K562 (cell line): ENCODE data around the gene SGSM2. TPM values are rescaled to one million over a fixed set of nuclear protein-coding genes. Genes with fewer than 3 reads are reported as not detected.

Experiments used
- ATAC-seq: fragments of 200-7000 bp; cut with Tn5 transposase; 3 replicates; pipeline ENCODE4 v1.9.1; 2020; ENCODE audit warnings: moderate library complexity
- BruUV-seq: library from RNA; stranded (reverse); fragments of 400-500 nt; replicated peaks from 2 replicates; lab custom pipeline; 2021; lab: Mats Ljungman, UMichigan
- CTCF ChIA-PET: fragments of 300-600 bp; formaldehyde crosslinking; extraction: SDS; loops from one replicate; lab custom pipeline; 2021; ENCODE audit warnings: low intra/inter-chr PET ratio; lab: Yijun Ruan, JAX
- POLR2A ChIA-PET: fragments of 300-600, 350-650 bp; sonication (Branson Sonifier 250); formaldehyde crosslinking; extraction: SDS; loops from one replicate; lab custom pipeline; 2021; ENCODE audit warnings: antibody characterized with exemption, inconsistent platforms; lab: Yijun Ruan, JAX
- DNase-seq, 4 experiments: peaks; one replicate each; pipeline versions ENCODE4 v3.0.0 to v3.0.0-alpha.2; 2011 to 2018; ENCODE audit warnings: low spot score in 3 of 4, mixed read lengths in 3 of 4; ENCODE audit errors: extremely low read depth in 1 of 4
- FAIRE-seq: peaks from 2 replicates; lab custom pipeline; 2011; peaks lifted over from hg19 to GRCh38; lab: Jason Lieb, UNC
- H2AFZ ChIP-seq: 2 replicates; pipeline ENCODE4 v1.6.0; 2011; ENCODE audit warnings: low read depth, low read length, control low read depth, inconsistent platforms
- H3K27ac ChIP-seq: fragments of 200-600 bp; 3 replicates; pipeline ENCODE4 v1.8.0; 2011; ENCODE audit warnings: low read depth, mild to moderate bottlenecking, control low read depth, inconsistent platforms, low read length, moderate library complexity, mixed read lengths; ENCODE audit errors: extremely low read depth
- H3K27me3 ChIP-seq, 2 experiments: fragments of 300-600 bp in 1 of 2; 2 replicates in 1 of 2; 3 replicates in 1 of 2; pipeline versions ENCODE4 v1.6.0 to v1.8.0; 2011; ENCODE audit warnings: inconsistent platforms in 2 of 2, low read length in 2 of 2, mild to moderate bottlenecking in 1 of 2, mixed read lengths in 1 of 2, moderate library complexity in 1 of 2; ENCODE audit not compliant: control insufficient read depth in 2 of 2, insufficient read depth in 2 of 2
- H3K36me3 ChIP-seq: fragments of 300-600 bp; 3 replicates; pipeline ENCODE4 v1.8.0; 2011; ENCODE audit warnings: mild to moderate bottlenecking, low read length, inconsistent platforms; ENCODE audit not compliant: control insufficient read depth, insufficient read depth
- H3K4me1 ChIP-seq, 2 experiments: fragments of 200-600 bp in 1 of 2; replicated peaks in 1 of 2; 2 replicates in 1 of 2; 3 replicates in 1 of 2; pipeline versions ENCODE4 v1.5.1 to v1.8.0; 2011; ENCODE audit warnings: inconsistent platforms in 2 of 2, low read length in 2 of 2, mild to moderate bottlenecking in 1 of 2, mixed read lengths in 1 of 2, moderate library complexity in 1 of 2; ENCODE audit not compliant: control insufficient read depth in 2 of 2, insufficient read depth in 2 of 2
- H3K4me2 ChIP-seq: 2 replicates; pipeline ENCODE4 v1.6.1; 2011; ENCODE audit warnings: low read length, control low read depth, inconsistent platforms, mixed read lengths; ENCODE audit not compliant: insufficient read depth
- H3K4me3 ChIP-seq: fragments of 200-600 bp; sonication (generic), shearing (Covaris generic); 2 replicates; pipeline ENCODE4 v1.5.1; 2016; ENCODE audit warnings: control low read depth, inconsistent platforms
- H3K79me2 ChIP-seq: fragments of 200-600 bp; 3 replicates; pipeline ENCODE4 v1.8.0; 2011; ENCODE audit warnings: low read length, inconsistent platforms; ENCODE audit not compliant: control insufficient read depth, insufficient read depth
- H3K9ac ChIP-seq, 2 experiments: 2 replicates each; pipeline versions ENCODE4 v1.6.0 to v1.6.1; 2011; ENCODE audit warnings: low read depth in 2 of 2, low read length in 2 of 2, control low read depth in 1 of 2, inconsistent platforms in 1 of 2, mild to moderate bottlenecking in 1 of 2, mixed read lengths in 1 of 2; ENCODE audit not compliant: insufficient read depth in 1 of 2
- H3K9me1 ChIP-seq: one replicate; pipeline ENCODE4 v1.6.0; 2011; ENCODE audit warnings: inconsistent platforms, mild to moderate bottlenecking, low read length, moderate library complexity; ENCODE audit not compliant: control insufficient read depth, insufficient read depth
- H3K9me3 ChIP-seq: replicated peaks from 2 replicates; pipeline ENCODE4 v1.5.1; 2011; ENCODE audit warnings: low read depth, low read length, inconsistent platforms; ENCODE audit not compliant: control insufficient read depth, insufficient read depth
- H4K20me1 ChIP-seq: replicated peaks from 2 replicates; pipeline ENCODE4 v1.6.1; 2011; ENCODE audit warnings: low read length, inconsistent platforms, mixed read lengths; ENCODE audit not compliant: control insufficient read depth, insufficient read depth
- ARNT ChIP-seq, 2 experiments: fragments of 450-650 bp; IDR thresholded peaks; 2 replicates each; pipeline ENCODE4 v1.6.1; 2016; ENCODE audit warnings: mild to moderate bottlenecking in 1 of 2
- CBFB ChIP-seq: sonication (generic); formaldehyde crosslinking; IDR thresholded peaks from 2 replicates; pipeline ENCODE4 v1.4.0; 2020; ENCODE audit warnings: mild to moderate bottlenecking, missing genetic modification reagents
- CHAMP1 ChIP-seq: fragments of 450-650 bp; IDR thresholded peaks from 2 replicates; pipeline ENCODE4 v1.6.1; 2016; ENCODE audit warnings: mild to moderate bottlenecking
- CREBBP ChIP-seq: IDR thresholded peaks from one replicate; pipeline ENCODE4 v1.6.1; 2012; ENCODE audit warnings: low read depth, mild to moderate bottlenecking, control low read depth, inconsistent platforms, low read length
- ILK ChIP-seq: fragments of 450-650 bp; IDR thresholded peaks from 2 replicates; pipeline ENCODE4 v1.6.1; 2016; ENCODE audit warnings: missing genetic modification characterization, low read depth, mild to moderate bottlenecking, missing compliant biosample characterization, moderate library complexity, borderline replicate concordance
- KLF6 ChIP-seq: fragments of 250-450 bp; sonication (Bioruptor Pico); IDR thresholded peaks from 2 replicates; pipeline ENCODE4 v1.4.0; 2020; ENCODE audit warnings: mild to moderate bottlenecking, moderate library complexity, borderline replicate concordance
- NR2C1 ChIP-seq, 2 experiments: fragments of 450-650 bp; IDR thresholded peaks; 2 replicates each; pipeline ENCODE4 v1.6.1; 2017; ENCODE audit warnings: mild to moderate bottlenecking in 2 of 2, antibody characterized with exemption in 1 of 2, inconsistent platforms in 1 of 2, missing compliant biosample characterization in 1 of 2, missing genetic modification characterization in 1 of 2
- PRPF4 ChIP-seq: fragments of 200-400 bp; formaldehyde crosslinking; IDR thresholded peaks from one replicate; pipeline ENCODE4 v1.6.1; 2017; ENCODE audit warnings: low read length, low read depth, mild to moderate bottlenecking; ENCODE audit not compliant: insufficient read depth, poor library complexity, severe bottlenecking
- RFX7 ChIP-seq: fragments of 250-450 bp; sonication (Bioruptor Pico); IDR thresholded peaks from 2 replicates; pipeline ENCODE4 v1.5.1; 2021; ENCODE audit warnings: mild to moderate bottlenecking
- SAP30 ChIP-seq: fragments of 200-600 bp; sonication (generic); IDR thresholded peaks from 2 replicates; pipeline ENCODE4 v1.6.1; 2012; ENCODE audit warnings: borderline replicate concordance, low read depth, mild to moderate bottlenecking, moderate library complexity, low read length, control low read depth, inconsistent platforms; ENCODE audit not compliant: insufficient read depth, poor library complexity, severe bottlenecking
- SFPQ ChIP-seq: fragments of 200-400 bp; formaldehyde crosslinking; IDR thresholded peaks from 2 replicates; pipeline ENCODE4 v1.6.1; 2017; ENCODE audit warnings: mild to moderate bottlenecking, low read depth, low read length, moderate library complexity
- TCF15 ChIP-seq: fragments of 250-450 bp; sonication (Bioruptor Pico); IDR thresholded peaks from 2 replicates; pipeline ENCODE4 v1.8.0; 2022; ENCODE audit warnings: moderate library complexity, mild to moderate bottlenecking, inconsistent platforms
- ZNF436 ChIP-seq: fragments of 250-450, 450-650 bp; sonication (Bioruptor Pico); formaldehyde crosslinking; IDR thresholded peaks from 2 replicates; pipeline ENCODE4 v1.7.0; 2020; ENCODE audit warnings: mild to moderate bottlenecking
- WGBS: fragments of 100-300 bp; shearing (Covaris generic); methylation state at CpG from one replicate; pipeline ENCODE4 v1.1.6; 2016; ENCODE audit warnings: low coverage, mixed read lengths; ENCODE audit not compliant: insufficient coverage; ENCODE audit errors: missing lambda C conversion rate; 5-methylcytosine and 5-hydroxymethylcytosine counted together
- in situ Hi-C: fragments of 300-500 bp; cut with MboI; formaldehyde crosslinking; loops from 4 replicates; pipeline ENCODE4 v1.15.0; 2018; ENCODE audit warnings: inconsistent platforms, mixed read lengths
- intact Hi-C: fragments of 100-400 bp; cut with micrococcal nuclease; formaldehyde crosslinking; loops from 2 replicates; pipeline ENCODE4 v1.14.2; 2022
- polyA plus RNA-seq, 8 experiments: library from polyadenylated mRNA; depleted of rRNA in 4 of 8; stranded (reverse) in 5 of 8; unstranded in 3 of 8; fragments of >200 nt; fragmentation: Nextera tagmentation in 2 of 8; fragmentation: Illumina TruSeq in 1 of 8; extraction: Ambion mirVana in 2 of 8; extraction: Trizol in 1 of 8; gene quantifications; 2 replicates each; pipeline versions ENCODE4 v1.2.1 to v1.2.3, GENCODE V29; 2011 to 2014; ENCODE audit warnings: inconsistent platforms in 1 of 8, missing spikeins in 1 of 8
- total RNA-seq, 7 experiments: library from RNA; depleted of rRNA in 6 of 7; stranded (reverse); fragments of >200 nt in 6 of 7; fragmentation: Illumina TruSeq in 2 of 7; extraction: Trizol in 2 of 7; gene quantifications; 2 replicates each; pipeline versions ENCODE4 v1.2.1 to v1.2.3, GENCODE V29; 2011 to 2021; ENCODE audit warnings: low replicate concordance in 1 of 7

Gene SGSM2
- total and polyA plus RNA-seq, 9 of the 15 experiments (the other 6 are each of a cell fraction or from before 2014, with no cell fraction given) = 0.20 to 26.3 (median 14.8) TPM

- TF ChIP-seq SFPQ (no peak), CREBBP (no peak), ILK (tag) (no peak), PRPF4 (peak; percentile 34)
Observed at GRCh38 chr17:2399572-2400473, 62.5 kb downstream of the SGSM2 start (continued).

GRCh38 chr17:2400474-2400866, 63.2 kb downstream of the SGSM2 start:
- Histone ChIP-seq H3K79me2 (peaks cover 44% of the 10 kb centered on the region), H2AFZ (no peak overlapping the region), H3K9ac (peak overlapping the region; percentile 99), H3K9me3 (no peaks in the 10 kb centered on the region), H4K20me1 (0 out of 2 replicates have a peak, but pooled peaks cover 3% of the 10 kb centered on the region), H3K4me3 (peak overlapping the region; percentile 91), H3K36me3 (no peaks in the 10 kb centered on the region), H3K9me1 (peaks cover 3% of the 10 kb centered on the region), H3K27me3 (no peaks in the 10 kb centered on the region), H3K4me2 (peak overlapping the region; percentile 95), H3K27ac (peak overlapping the region; percentile 100), H3K4me1 (peaks cover 31 to 65% of the 10 kb centered on the region in 2 experiments)
- BruUV-seq = TSS peak; percentile 73
- peak; percentile 3 for ATAC-seq
- in situ Hi-C loops = no loop called here
- CTCF ChIA-PET = no interaction called here
- POLR2A ChIA-PET = interaction anchor here (0.6 kb wide), 2 partner anchors 9 to 717 kb away, joined by 3 to 4 read pairs; no protein-coding TSS in a partner anchor
- intact Hi-C loops = no loop called here
- 1% methylated on average over 16 of the region's 43 CpGs for WGBS
- peak; percentile 20 to 70 (median 28) for DNase-seq
- no peak for FAIRE-seq
- TF ChIP-seq NR2C1 (IDR thresholded peaks at IDR 0.05) (no peak), NR2C1 (tag; IDR thresholded peaks at IDR 0.05) (no peak), CBFB (no peak), KLF6 (no peak), TCF15 (no peak), CHAMP1 (no peak), SAP30 (peak; percentile 80), ARNT (IDR thresholded peaks at IDR 0.05) (no peak), ZNF436 (CRISPR knock-in tag) (no peak), RFX7 (CRISPR knock-in tag) (no peak)
